ENCODE data around the gene MTERF1. TPM values are rescaled to one million over a fixed set of nuclear protein-coding genes. Genes with fewer than 3 reads are reported as not detected.
"Not testable (repeated sequence)": the region's sequence is repeated elsewhere in the genome, so short reads cannot be mapped to it uniquely, and the experiment has no call there.

MTERF1 gene
- total RNA-seq, 2 donors from 2014 or later: 3.3 to 7.5 TPM

DNA sequence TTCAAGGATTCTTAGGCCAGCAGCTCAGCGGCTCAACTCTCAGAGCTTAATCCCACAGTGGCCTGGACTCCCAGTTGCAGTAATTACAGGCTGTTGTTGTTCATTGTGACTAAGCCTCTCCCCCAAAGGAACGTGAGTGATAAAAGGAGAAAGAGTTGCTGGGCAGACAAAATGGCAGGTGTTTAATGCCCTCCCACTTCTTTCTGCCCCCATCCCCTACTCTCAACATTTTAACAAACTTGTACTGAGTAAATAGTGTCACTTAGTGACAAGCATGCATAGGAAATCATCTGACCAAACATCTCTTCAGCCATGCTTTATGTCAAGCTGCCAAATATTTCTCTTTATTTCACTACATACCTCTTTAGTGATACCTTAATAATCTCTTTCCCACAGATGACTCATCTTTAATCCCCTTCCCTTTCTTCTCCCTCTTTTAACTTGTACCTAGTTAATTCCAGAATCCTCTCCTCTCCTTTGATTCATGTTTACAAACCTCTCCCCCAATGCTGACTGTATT is 12.4 kb upstream of the MTERF1 start:
- WGBS, 2 donors: 56 to 63% methylated on average over 2 of the region's 2 CpGs
- DNase-seq: no peak
- Histone ChIP-seq H3K9me3 (no peaks in the 10 kb centered on the region), H3K4me1 (no peaks in the 10 kb centered on the region), H3K27ac (no peak overlapping the region), H3K4me3 (no peak overlapping the region), H3K36me3 (replicated peaks in 1 of 2; ENCODE audit: insufficient read depth in 1 of 2, low read depth in 2 of 2) (no peaks in the 10 kb centered on the region), H3K27me3 (no peaks in the 10 kb centered on the region)
- no peak for ATAC-seq
- TF ChIP-seq POLR2A (IDR thresholded peaks at IDR 0.05) (no peak), CTCF (IDR thresholded peaks at IDR 0.05) (no peak)
- intact Hi-C loops (cut with DNase I): no loop called here

GRCh38 chr7:91892099-91892705 is 11.7 kb upstream of the MTERF1 start:
- Histone ChIP-seq H3K4me3 (no peak overlapping the region), H3K27ac (no peak overlapping the region), H3K36me3 (replicated peaks in 1 of 2; ENCODE audit: insufficient read depth in 1 of 2, low read depth in 2 of 2) (no peaks in the 10 kb centered on the region), H3K27me3 (no peaks in the 10 kb centered on the region), H3K4me1 (no peaks in the 10 kb centered on the region), H3K9me3 (no peaks in the 10 kb centered on the region)
- DNase-seq: no peak
- TF ChIP-seq CTCF (IDR thresholded peaks at IDR 0.05) (no peak), POLR2A (IDR thresholded peaks at IDR 0.05) (no peak)
- no peak for ATAC-seq
- intact Hi-C loops (cut with DNase I): no loop called here
- WGBS, 2 donors: 56 to 58% methylated on average over 3 of the region's 3 CpGs

- intact Hi-C loops (cut with DNase I): not testable (repeated sequence)
- 93 to 94% methylated on average over 51 to 52 of the region's 60 CpGs for WGBS, 2 donors
Observed at GRCh38 chr7:91888271-91889175, 8.0 kb upstream of the MTERF1 start.

DNA sequence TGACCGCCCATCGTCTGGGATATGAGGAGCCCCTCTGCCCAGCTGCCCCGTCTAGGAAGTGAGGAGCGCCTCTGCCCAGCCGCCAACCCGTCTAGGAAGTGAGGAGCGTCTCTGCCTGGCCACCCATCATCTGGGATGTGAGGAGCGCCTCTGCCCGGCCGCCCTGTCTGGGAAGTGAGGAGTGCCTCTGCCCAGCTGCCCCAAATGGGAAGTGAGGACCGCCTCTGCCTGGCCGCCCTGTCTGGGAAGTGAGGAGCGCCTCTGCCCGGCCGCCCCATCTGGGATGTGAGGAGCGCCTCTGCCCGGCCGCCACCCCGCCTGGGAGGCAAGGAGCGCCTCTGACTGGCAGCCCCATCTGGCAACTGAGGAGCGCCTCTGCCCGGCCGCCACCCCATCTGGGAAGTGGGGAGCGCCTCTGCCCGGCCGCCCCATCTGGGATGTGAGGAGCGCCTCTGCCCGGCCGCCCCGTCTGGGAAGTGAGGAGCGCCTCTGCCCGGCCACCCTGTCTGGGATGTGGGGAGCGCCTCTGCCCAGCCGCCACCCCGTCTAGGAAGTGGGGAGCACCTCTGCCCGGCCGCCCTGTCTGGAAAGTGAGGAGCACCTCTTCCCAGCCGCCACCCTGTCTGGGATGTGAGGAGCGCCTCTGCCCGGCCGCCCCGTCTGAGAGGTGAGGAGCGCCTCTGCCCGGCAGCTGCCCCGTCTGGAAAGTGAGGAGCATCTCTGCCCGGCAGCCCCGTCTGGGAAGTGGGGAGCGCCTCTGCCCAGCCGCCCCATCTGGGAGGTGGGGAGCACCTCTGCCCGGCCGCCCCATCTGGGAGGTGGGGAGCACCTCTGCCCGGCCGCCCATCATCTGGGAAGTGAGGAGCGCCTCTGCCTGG is 7.1 kb upstream of the MTERF1 start:
- H3K4me1 ChIP-seq; intact Hi-C loops (cut with DNase I): not testable (repeated sequence)
- 85 to 100% methylated on average over 2 to 33 of the region's 54 CpGs for WGBS, 2 donors

More at GRCh38 chr7:91888271-91889175, 8.0 kb upstream of the MTERF1 start:
- not testable (repeated sequence) for H3K36me3 ChIP-seq (replicated peaks in 1 of 2; ENCODE audit: insufficient read depth in 1 of 2, low read depth in 2 of 2); H3K4me3 ChIP-seq; H3K27ac ChIP-seq; H3K9me3 ChIP-seq; DNase-seq; H3K4me1 ChIP-seq; H3K27me3 ChIP-seq; ATAC-seq

GRCh38 chr7:91883676-91884362 is 3.3 kb upstream of the MTERF1 start:
- WGBS, 2 donors: 67% methylated on average over 1 of the region's 1 CpG
- no peaks in the 10 kb centered on the region for H3K27me3 ChIP-seq
- H3K4me1 ChIP-seq: peaks cover 17% of the 10 kb centered on the region
- H3K27ac ChIP-seq: no peak overlapping the region
- no peak for ATAC-seq
- TF ChIP-seq POLR2A (IDR thresholded peaks at IDR 0.05): no peak
- no peak for TF ChIP-seq CTCF (IDR thresholded peaks at IDR 0.05)
- no peak overlapping the region for H3K4me3 ChIP-seq
- DNase-seq: no peak
- H3K9me3 ChIP-seq: no peaks in the 10 kb centered on the region
- H3K36me3 ChIP-seq (replicated peaks in 1 of 2; ENCODE audit: insufficient read depth in 1 of 2, low read depth in 2 of 2): no peaks in the 10 kb centered on the region
- intact Hi-C loops (cut with DNase I): no loop called here

More for the DNA sequence above, 7.1 kb upstream of the MTERF1 start:
- not testable (repeated sequence) for H3K27ac ChIP-seq; DNase-seq; ATAC-seq; H3K9me3 ChIP-seq; H3K36me3 ChIP-seq (replicated peaks in 1 of 2; ENCODE audit: insufficient read depth in 1 of 2, low read depth in 2 of 2); H3K27me3 ChIP-seq; H3K4me3 ChIP-seq

All from body of pancreas (tissue), 4 donors.